HL-60 (cell line): Measurements from ENCODE around the gene DCTN4.

Experiments used
- DNase-seq, 2 experiments: peaks; one replicate each; pipeline ENCODE4 v3.0.0-alpha.2; 2010 to 2020; ENCODE audit warnings: low read depth in 1 of 2, low spot score in 1 of 2
- H3K27ac ChIP-seq: fragments of 250-450 bp; sonication (Bioruptor Pico); replicated peaks from 2 replicates; pipeline ENCODE4 v1.5.1; 2020; ENCODE audit warnings: mild to moderate bottlenecking, moderate library complexity
- H3K27me3 ChIP-seq: fragments of 250-450 bp; sonication (Bioruptor Pico); 2 replicates; pipeline ENCODE4 v1.5.1; 2021; ENCODE audit warnings: mild to moderate bottlenecking, moderate library complexity; ENCODE audit not compliant: insufficient read depth, poor library complexity, severe bottlenecking
- H3K4me3 ChIP-seq: replicated peaks from 2 replicates; pipeline ENCODE4 v1.5.1; 2011; ENCODE audit warnings: mild to moderate bottlenecking, control low read depth, low read length; ENCODE audit not compliant: insufficient read depth
- CTCF ChIP-seq: IDR thresholded peaks from one replicate; pipeline ENCODE4 v1.5.1; 2011; ENCODE audit warnings: low read length, control low read depth, inconsistent platforms; ENCODE audit not compliant: insufficient read depth
- GABPA ChIP-seq: IDR thresholded peaks from 2 replicates; pipeline ENCODE4 v1.6.1; 2012; ENCODE audit warnings: low read depth
- POLR2AphosphoS5 ChIP-seq: IDR thresholded peaks from 2 replicates; pipeline ENCODE4 v1.6.1; 2012; ENCODE audit warnings: low read depth
- SPI1 ChIP-seq: IDR thresholded peaks from 2 replicates; pipeline ENCODE4 v1.6.1; 2012; ENCODE audit warnings: low read depth, mild to moderate bottlenecking, borderline replicate concordance
- TF ChIP-seq, protein P1 (sequence below): IDR thresholded peaks from 2 replicates; pipeline ENCODE4 v1.6.1; 2012; ENCODE audit warnings: low read depth; ENCODE audit not compliant: insufficient replicate concordance

The DCTN4 gene

DNA sequence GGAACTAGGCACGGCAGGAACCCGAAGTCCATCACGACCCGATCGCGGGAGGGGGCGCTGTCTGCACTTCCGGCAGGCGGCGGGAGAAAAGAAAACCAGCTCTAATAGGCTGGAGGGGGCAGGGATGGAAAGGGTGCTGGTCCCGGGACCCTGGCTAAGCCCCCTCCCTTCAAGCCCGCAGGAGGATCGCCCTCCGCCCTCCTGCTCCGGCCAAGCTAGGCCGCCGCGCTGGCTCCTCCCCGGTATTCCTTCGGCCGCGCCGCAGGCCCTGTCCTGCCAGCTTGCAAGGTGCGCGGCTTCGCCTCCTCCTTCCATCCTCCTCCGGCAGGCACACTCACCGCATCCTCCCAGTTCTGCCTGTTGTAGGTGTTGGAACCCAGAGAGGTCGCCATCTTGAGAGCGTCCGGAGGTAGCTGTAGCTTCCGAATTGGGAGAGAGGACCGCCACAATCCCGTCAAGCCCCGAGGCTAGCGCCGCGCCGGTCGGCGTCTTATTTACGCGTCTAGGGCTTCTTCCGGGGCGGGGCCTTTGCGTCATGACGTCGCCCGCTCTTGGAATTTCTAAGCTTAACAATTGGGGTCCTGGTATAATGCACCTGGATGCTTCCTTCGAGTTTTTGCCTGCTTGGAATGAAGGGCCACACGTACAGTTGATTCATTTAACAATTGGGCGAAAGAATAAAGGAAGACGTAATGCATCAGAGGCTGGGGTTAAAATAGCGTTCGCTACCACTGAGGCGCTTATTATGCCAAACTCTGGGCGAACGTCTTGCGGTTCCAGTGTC lies 58.0 kb downstream of the DCTN4 start, which contains the start of gene RBM22:
RBM22 (minus strand) TSS at position 469 of the 784 bp plus-strand sequence; CDS start at position 392, 77 bp downstream.
- TF ChIP-seq, protein P1, sequence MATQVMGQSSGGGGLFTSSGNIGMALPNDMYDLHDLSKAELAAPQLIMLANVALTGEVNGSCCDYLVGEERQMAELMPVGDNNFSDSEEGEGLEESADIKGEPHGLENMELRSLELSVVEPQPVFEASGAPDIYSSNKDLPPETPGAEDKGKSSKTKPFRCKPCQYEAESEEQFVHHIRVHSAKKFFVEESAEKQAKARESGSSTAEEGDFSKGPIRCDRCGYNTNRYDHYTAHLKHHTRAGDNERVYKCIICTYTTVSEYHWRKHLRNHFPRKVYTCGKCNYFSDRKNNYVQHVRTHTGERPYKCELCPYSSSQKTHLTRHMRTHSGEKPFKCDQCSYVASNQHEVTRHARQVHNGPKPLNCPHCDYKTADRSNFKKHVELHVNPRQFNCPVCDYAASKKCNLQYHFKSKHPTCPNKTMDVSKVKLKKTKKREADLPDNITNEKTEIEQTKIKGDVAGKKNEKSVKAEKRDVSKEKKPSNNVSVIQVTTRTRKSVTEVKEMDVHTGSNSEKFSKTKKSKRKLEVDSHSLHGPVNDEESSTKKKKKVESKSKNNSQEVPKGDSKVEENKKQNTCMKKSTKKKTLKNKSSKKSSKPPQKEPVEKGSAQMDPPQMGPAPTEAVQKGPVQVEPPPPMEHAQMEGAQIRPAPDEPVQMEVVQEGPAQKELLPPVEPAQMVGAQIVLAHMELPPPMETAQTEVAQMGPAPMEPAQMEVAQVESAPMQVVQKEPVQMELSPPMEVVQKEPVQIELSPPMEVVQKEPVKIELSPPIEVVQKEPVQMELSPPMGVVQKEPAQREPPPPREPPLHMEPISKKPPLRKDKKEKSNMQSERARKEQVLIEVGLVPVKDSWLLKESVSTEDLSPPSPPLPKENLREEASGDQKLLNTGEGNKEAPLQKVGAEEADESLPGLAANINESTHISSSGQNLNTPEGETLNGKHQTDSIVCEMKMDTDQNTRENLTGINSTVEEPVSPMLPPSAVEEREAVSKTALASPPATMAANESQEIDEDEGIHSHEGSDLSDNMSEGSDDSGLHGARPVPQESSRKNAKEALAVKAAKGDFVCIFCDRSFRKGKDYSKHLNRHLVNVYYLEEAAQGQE, result peak; percentile 24
- TF ChIP-seq CTCF (peak; percentile 34), GABPA (peak; percentile 55), SPI1 (no peak), POLR2AphosphoS5 (peak; percentile 83; the same call in 1 of the 2 replicates)
- DNase-seq, result peak; percentile 78 to 93
- H3K27me3 ChIP-seq, result no peaks in the 10 kb centered on the region
- H3K27ac ChIP-seq, result peak within 1 kb of the TSS; percentile 94
- peak within 1 kb of the TSS; percentile 98 for H3K4me3 ChIP-seq

DNA sequence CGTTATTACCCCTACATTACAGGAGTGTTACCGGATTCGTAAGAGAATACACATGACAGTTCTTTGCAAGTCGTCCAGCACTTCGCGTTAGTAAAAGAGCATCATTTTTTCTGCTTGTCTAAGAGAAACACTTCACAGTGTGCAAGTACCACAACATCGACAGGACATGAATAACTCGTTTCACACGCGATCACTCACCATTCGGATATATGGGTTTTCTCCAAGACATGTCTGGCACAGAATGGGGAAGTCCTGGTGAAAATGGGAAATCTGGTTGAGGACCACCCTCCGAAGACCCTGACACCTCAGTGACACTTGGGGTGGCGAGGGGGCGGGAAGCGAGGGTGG lies 58.6 kb downstream of the DCTN4 start:
- TF ChIP-seq SPI1 (peak; percentile 65; the same call in 1 of the 2 replicates), GABPA (no peak)
- TF ChIP-seq, protein P1, result no peak
- Histone ChIP-seq H3K4me3 (peak overlapping the region; percentile 98), H3K27ac (peak overlapping the region; percentile 94), H3K27me3 (no peaks in the 10 kb centered on the region)
- DNase-seq, result no peak

DNA sequence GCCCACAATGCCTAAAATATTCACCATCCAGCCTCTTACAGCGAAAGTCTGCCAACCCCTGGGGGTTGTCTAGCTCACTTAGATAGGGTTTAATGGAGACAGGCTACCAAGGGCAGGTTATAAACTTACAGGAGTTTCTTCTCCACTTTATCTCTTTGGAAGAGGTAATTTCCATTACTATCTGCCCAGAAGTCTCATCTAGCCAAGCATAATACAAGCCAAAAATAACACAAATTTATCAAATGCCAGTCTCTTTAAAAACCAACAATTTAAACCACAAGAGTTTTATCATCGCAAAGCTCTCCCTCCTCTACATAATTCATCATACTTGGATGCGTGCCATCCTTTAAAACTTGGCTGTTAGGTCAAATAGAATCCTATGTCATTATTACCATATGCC lies 64.2 kb downstream of the DCTN4 start:
- TF ChIP-seq CTCF (no peak), GABPA (no peak), SPI1 (no peak), POLR2AphosphoS5 (no peak)
- TF ChIP-seq, protein P1, result no peak
- no peak overlapping the region for H3K27ac ChIP-seq
- H3K4me3 ChIP-seq, result no peak overlapping the region
- H3K27me3 ChIP-seq, result no peaks in the 10 kb centered on the region
- DNase-seq, result no peak
